Fibroblast of skin of left biceps (primary cell): ENCODE results near the gene CTU1.

Source experiments
- DNase-seq, 2 experiments: peaks; one replicate each; pipeline ENCODE4 v3.0.0-alpha.2; 2013; ENCODE audit warnings: low read depth in 2 of 2

CTU1 gene

GRCh38 chr19:51103926-51104341 is 4.3 kb downstream of the CTU1 start:
- no peak for DNase-seq

DNA sequence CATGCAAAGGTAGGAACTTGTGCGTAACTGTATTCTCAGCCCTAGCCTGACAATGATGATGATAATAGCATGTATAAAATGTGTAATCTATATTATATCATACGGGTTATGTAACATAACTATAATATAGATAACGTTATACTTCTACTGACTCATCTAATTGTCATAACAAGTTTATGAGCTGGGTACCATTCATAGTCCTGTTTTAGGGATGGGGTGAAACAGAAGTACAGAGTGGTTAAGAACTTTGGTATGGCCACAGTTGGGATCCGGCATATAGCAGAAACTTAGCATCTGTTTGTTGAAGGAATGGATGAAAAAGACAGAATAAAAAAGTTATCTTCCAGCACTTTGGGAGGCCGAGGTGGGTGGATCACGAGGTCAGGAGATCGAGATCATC is 5.2 kb downstream of the CTU1 start:
- no peak for DNase-seq

GRCh38 chr19:51101171-51101865 is 6.9 kb downstream of the CTU1 start:
- no peak for DNase-seq

GRCh38 chr19:51100601-51101000 is 7.6 kb downstream of the CTU1 start:
- DNase-seq = no peak

- no peak for DNase-seq
Measured at GRCh38 chr19:51099047-51099382, 9.2 kb downstream of the CTU1 start.

DNA sequence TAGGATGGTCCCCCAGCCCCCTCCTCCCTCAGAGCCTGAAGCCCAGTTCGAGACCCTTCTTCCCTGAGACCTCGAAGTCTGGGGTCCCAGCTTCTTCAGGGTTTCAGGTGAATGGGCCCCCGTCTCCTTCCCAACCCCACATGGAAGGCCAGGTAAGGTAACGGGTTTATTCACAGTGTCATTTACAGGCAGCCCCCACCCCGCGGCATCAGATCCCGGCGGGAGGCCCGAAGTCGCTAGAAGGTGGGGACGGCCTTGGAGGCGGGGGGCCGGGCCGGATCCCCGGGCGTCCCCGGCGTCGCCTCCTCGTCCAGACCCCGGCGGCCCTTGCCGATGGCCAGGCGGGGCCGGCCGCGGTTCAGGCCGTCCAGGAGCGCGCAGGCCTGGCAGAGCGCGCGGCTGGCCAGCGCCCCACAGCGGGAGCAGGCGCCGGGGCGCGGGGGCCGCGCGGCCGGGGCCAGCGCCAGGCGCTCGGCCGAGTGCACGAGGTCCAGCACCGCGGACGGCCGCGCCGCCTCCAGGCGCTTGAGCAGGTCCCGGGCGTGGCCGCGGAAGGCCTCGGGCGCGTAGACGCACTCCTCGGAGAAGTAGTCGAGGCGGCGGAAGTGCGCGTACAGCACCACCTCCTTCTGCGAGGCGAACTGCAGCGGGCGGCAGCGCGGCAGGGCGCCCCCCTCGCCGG is 9.7 kb downstream of the CTU1 start:
- DNase-seq = no peak

DNA sequence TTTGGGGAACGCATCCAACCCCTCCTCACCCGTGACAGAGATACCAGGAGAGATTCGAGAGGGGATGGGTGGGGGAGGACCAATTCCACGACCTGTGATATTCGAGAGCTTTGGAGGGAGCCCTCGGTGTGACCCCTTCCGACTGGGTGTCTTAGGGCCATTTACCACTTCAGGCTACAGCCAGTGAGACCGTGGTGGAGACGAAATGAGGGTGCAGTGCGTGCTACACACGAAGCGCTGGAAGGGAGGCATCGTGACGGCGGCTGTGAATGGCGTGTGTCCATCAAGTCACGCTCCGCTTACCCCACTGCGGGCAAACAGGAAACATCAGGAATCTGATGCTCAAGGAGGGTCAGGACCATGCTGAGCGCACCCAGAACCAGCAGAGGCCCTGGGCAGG is 10.4 kb downstream of the CTU1 start:
- DNase-seq = no peak

GRCh38 chr19:51097166-51097738 is 11.0 kb downstream of the CTU1 start:
- peak in 1 of 2 experiments; percentile 12 for DNase-seq

DNA sequence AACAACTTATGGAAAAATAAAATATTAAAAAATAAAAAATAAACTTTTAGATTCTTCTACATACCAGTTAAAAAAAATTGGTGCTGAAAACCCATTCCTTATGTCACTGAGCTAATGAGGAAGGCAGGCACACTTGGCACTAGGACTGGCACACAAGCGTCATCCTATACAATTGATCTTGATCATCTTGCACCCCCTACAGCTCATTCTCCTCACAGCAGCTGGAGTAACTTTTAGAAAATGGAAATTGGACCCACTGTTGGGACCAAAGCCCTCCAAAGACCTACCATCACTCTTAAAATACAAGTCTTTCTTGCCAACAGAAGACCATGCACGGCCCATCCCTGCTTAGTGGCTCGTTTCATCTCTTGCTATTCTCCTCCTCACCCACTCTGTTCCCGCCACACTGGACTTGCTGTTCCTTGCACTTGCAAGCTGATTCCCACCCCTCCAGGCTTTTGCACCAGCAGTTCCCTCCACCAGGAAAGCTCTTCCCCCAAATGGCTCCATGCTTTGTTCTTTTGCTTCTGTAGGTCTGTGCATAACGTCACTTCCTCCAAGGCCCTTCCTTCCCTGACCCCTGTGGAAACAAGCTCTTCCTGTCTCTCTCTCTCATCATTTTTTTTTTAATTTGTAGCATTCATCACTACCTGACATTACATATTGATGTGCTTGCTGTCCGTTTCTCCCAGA is 11.6 kb downstream of the CTU1 start:
- no peak for DNase-seq

- no peak for DNase-seq
Measured at GRCh38 chr19:51094696-51095279, 13.4 kb downstream of the CTU1 start.

- no peak for DNase-seq
Measured at GRCh38 chr19:51093510-51094345, 14.5 kb downstream of the CTU1 start.

DNA sequence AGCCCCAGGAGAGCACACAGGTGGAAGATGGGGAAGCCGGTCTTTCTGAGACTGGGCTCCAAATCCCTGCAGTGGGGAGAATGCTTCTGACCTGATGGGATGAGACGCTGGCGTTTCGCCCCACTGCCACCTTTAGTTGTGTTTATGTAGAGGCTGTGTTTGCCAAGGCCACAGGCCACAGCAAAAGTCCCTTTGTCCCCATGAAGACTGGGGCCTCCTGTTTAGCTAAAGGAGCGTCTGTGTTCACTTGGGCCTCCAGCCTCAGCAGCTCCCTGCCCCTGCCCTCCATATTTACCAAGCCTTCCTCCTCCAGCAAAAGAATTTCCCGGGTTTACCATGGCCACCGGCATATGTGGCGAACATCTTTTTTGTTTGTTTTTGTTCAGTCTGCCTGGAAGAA is 15.1 kb downstream of the CTU1 start:
- DNase-seq = no peak

- DNase-seq = no peak
Measured at GRCh38 chr19:51091895-51092873, 16.0 kb downstream of the CTU1 start.

DNA sequence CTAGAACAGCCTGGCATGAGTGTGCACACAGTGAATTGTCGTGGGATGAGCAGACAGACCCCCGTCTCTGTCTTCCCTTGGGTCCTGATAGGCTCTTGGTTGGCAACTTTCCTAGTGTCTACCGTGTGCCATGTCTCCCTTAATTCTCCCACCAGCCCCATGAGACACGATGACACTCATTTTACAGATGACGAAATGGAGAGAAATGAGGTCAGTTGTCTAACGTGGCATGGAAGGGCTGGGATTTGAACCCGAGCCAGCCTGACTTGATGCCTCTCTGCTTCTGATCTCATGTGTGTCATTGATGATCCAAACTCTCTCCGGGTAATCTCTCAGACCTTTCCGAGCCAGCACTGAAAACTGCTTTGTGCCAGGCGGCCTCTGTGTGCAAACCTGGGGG is 17.1 kb downstream of the CTU1 start:
- DNase-seq = no peak

DNA sequence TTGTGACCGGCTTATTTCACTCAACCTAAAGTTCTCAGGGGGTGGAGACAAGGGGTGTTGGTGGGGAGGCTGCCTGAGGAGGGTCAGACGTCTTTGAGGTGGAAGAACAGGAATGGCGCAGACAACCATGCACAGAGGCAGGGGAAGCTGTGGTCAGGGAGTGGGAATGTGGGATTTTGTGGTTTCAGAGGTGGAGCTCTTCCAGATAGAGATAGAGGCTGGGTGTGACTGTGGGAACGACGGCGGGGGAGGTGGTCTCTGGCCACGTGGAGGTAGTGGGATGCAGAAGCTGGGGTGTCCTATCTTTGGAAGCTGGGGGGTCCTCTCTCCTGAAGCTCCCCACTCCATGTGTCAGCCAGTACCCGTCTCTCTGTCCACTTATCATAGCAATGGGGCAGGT is 17.7 kb downstream of the CTU1 start:
- no peak for DNase-seq

GRCh38 chr19:51089786-51090185 is 18.4 kb downstream of the CTU1 start:
- DNase-seq = no peak

GRCh38 chr19:51086153-51086850 is 21.9 kb downstream of the CTU1 start:
- DNase-seq = no peak

DNA sequence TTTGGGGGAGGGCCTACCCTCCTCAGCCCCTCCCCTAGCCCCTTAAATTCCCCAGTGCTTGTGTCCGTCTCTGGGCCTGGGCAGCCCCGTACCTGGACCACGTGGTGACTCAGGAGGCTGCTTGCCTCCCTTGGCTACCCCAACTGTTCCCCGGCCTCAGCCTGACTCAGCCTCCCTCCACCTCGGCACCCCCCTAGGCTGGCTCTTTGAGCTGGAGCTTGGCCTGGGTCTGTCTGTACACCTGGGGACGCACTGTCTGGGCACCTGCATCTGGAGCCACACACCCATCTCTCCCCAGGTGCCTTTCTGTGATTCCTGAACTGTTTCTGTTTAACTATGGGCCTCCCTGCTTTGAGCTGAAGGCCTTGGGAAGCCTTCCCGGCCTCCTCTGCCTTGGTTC is 23.7 kb downstream of the CTU1 start:
- DNase-seq = no peak

- no peak for DNase-seq
Measured at GRCh38 chr19:51083783-51084182, 24.4 kb downstream of the CTU1 start.

DNA sequence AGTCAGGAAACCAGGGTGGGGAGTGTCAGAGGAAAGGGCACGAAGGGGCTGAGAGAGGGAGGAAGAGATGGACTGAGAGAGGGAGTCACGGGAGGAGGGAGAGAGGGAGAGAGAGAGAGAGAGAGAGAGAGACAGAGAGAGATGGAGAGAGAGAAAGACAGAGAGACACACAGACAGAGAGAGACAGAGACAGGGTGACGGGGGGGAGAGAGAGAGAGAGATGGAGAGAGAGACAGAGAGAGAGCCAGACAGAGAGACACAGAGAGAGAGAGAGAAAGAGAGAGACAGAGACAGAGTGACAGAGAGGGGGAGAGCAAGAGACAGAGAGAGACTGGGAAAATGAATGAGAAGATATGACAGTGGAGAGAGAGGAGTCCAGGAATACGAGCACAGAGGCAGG is 25.0 kb downstream of the CTU1 start:
- DNase-seq = no peak
